ENCODE measurements around the gene PTPRN2.
A peak's percentile ranks its signal among the peaks of the same experiment; 100 is the strongest.

The PTPRN2 gene

DNA sequence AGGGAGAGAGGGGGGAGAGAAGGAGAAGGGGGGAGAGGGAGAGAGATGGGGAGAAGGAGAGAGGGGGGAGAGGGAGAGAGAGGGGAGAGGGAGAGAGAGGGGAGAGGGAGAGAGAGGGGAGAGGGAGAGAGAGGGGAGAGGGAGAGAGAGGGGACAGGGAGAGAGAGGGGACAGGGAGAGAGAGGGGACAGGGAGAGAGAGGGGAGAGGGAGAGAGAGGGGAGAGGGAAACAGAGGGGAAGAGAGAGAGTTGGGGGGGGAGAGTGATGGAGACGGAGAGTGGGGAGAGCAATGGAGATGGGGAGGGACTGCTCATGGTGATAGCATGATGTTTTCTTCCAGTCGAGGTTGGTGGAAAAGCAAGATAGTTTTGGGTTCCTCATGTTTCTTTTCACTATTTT, 1078.4 kb downstream of the PTPRN2 start:
- no peak overlapping the region for H3K4me3 ChIP-seq (ENCODE audit: low read depth, low read length)
- TF ChIP-seq, protein P1, sequence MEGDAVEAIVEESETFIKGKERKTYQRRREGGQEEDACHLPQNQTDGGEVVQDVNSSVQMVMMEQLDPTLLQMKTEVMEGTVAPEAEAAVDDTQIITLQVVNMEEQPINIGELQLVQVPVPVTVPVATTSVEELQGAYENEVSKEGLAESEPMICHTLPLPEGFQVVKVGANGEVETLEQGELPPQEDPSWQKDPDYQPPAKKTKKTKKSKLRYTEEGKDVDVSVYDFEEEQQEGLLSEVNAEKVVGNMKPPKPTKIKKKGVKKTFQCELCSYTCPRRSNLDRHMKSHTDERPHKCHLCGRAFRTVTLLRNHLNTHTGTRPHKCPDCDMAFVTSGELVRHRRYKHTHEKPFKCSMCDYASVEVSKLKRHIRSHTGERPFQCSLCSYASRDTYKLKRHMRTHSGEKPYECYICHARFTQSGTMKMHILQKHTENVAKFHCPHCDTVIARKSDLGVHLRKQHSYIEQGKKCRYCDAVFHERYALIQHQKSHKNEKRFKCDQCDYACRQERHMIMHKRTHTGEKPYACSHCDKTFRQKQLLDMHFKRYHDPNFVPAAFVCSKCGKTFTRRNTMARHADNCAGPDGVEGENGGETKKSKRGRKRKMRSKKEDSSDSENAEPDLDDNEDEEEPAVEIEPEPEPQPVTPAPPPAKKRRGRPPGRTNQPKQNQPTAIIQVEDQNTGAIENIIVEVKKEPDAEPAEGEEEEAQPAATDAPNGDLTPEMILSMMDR (IDR thresholded peaks at IDR 0.05; ENCODE audit: low read depth, low read length), result no peak

DNA sequence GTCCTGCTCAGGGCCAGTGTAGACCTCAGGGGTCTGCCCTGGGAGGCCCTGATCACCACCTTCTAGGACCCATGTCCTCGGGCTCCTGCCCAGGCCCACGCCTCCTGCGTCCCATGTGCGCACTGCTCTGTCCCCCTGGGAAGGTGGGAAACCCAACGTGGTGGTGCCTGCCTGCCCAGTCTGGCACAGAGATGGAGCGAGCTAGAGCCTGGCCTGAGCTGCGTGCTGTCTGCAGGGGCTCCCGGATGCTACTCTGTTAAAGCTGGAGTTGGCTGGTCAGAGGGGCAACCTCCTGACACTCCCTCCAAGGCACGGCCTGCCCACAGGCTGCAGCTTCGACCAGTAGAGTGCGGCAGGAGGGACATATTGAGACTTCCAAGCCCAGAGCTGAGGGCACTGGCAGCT, 1079.1 kb downstream of the PTPRN2 start:
- TF ChIP-seq, protein P1 (IDR thresholded peaks at IDR 0.05; ENCODE audit: low read depth, low read length), result no peak

DNA sequence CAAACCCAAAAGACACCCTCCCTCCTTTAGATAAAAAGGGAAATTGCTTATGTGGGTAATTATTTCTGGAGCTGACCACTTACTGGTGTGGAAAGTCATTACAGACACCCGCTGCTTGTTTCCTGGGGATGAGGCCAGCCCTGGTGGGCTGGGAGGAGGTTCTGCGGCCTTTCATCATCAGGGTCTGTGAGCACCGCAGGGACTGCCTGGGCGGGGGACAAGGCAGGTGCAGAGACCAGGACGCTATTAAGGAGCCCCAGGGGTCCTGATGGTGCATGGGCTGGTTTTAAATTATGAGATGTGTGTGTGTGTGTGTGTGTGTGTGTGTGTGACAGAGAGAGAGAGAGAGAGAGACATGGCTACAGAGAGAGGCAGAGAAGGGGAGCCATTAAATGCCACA, 1079.6 kb downstream of the PTPRN2 start:
- TF ChIP-seq, protein P1 (IDR thresholded peaks at IDR 0.05; ENCODE audit: low read depth, low read length), result no peak
- no peak overlapping the region for H3K4me3 ChIP-seq (ENCODE audit: low read depth, low read length)

More for the DNA sequence above, 1079.1 kb downstream of the PTPRN2 start:
- H3K4me3 ChIP-seq (ENCODE audit: low read depth, low read length), result no peak overlapping the region

DNA sequence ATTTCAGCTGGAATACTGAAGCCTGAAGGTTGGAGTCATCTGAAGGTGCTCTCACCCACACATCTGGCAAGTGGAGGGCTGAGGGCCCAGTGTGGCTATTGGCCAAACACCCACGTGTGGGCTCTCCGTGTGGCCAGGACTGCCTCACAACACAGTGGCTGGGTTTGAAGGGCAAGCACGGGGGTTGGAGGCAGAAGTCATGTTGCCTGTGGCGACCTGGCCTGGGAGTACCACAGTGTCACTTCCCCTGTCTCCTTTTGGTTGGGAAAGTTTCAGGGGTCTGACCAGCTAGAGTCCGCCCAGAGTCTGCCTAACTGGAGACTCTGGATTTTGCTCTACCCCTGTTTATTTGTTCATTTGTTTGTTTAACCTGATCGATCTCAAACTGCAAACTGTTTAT, 1081.4 kb downstream of the PTPRN2 start:
- TF ChIP-seq, protein P1 (IDR thresholded peaks at IDR 0.05; ENCODE audit: low read depth, low read length), result no peak
- H3K4me3 ChIP-seq (ENCODE audit: low read depth, low read length), result no peak overlapping the region

DNA sequence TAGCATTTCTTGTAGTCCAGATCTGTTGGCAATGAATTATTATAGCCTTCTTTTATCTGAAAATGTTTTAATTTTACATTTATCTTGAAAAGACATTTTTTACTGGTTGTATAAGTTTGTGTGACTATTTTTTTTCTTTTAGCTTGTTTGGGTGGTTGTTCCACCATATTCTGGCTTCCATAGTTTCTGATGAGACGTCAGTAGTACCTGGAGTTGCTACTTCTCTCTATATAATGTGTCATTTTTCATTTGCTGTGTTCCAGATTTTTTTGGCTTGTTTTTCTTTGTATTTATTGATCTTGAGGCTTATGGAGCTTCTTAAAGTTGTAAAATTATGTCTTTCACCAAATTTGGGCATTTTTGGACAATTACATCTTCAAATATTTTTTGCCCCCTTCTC, 1082.0 kb downstream of the PTPRN2 start:
- H3K4me3 ChIP-seq (ENCODE audit: low read depth, low read length), result no peak overlapping the region
- TF ChIP-seq, protein P1 (IDR thresholded peaks at IDR 0.05; ENCODE audit: low read depth, low read length), result no peak

DNA sequence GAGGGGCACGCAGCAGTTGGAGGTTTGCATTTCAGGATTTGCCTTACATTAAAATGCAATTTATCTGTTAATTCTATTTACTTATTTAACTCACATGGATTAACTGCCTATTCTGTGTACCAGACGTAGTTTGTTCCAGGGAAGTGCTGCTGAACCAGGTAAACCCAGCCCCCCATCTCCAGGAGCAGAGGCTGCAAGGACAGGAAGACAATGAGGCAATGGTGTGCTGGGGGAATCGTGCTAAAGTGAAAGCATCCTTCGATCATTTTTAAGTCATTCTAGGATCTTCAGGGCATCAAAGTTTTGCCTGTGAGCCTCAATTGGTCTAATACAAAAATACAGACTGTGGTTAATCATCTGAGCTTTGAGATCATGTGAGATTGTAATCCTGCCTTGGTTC, 1084.4 kb downstream of the PTPRN2 start:
- peak overlapping the region; percentile 7 for H3K4me3 ChIP-seq (ENCODE audit: low read depth, low read length)
- TF ChIP-seq, protein P1 (IDR thresholded peaks at IDR 0.05; ENCODE audit: low read depth, low read length), result no peak

DNA sequence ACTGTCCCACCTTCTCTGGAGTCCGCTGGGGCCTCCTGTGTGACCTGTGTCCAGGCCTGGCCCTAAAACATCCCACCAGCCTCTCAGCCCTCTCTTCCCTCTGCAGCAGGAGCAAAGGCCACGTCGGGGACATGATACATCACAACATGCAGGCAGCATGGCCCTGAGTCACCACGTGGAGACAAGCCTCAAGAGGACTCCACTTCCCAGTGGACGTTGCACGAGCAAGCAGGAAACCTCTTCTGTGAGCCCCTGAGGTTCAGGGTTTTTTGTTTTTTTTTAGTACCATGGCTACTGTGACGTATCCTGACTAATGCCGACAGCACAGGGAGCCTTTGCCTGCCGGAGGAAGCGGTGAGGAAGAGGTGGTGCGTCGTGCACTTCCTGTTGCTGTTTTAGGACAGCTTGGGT, 1084.9 kb downstream of the PTPRN2 start:
- H3K4me3 ChIP-seq (ENCODE audit: low read depth, low read length), result no peak overlapping the region

More for the DNA sequence above, 1084.9 kb downstream of the PTPRN2 start:
- TF ChIP-seq, protein P1 (IDR thresholded peaks at IDR 0.05; ENCODE audit: low read depth, low read length), result no peak

All from WI38 (cell line).